ENCODE data around the gene WDR20. TPM values are rescaled to one million over a fixed set of nuclear protein-coding genes. Genes with fewer than 3 reads are reported as not detected.

WDR20 gene
- total RNA-seq, 2 experiments from 2014 or later: 13.3 to 31.0 TPM

DNA sequence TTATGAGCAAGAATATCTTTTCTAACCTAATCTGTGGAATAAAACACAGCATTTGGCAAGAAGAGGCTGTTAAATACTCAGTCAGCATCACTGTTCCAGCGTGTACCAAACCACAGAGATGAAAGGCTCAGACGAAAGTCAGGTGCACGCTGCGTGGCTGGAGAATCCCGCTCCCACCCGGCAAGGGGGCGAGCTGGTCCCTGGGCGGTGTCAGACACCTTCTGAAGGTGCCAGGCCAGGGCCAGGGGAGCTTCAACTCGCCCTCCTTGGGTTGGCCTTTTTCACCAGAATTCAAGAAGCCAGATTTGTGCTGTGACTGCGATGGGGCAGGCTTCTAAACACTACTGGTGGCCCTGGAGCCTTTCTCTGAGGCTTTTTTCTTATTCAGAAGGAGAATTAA, 73.1 kb downstream of the WDR20 start:
- POLR2A ChIA-PET: no interaction called here
- H3K4me1 ChIP-seq (ENCODE audit: insufficient read depth, low read length, poor library complexity, severe bottlenecking): no peaks in the 10 kb centered on the region
- TF ChIP-seq EZH2phosphoT487 (IDR thresholded peaks at IDR 0.05; ENCODE audit: borderline replicate concordance, low read depth, low read length): no peak
- TF ChIP-seq, protein P1, sequence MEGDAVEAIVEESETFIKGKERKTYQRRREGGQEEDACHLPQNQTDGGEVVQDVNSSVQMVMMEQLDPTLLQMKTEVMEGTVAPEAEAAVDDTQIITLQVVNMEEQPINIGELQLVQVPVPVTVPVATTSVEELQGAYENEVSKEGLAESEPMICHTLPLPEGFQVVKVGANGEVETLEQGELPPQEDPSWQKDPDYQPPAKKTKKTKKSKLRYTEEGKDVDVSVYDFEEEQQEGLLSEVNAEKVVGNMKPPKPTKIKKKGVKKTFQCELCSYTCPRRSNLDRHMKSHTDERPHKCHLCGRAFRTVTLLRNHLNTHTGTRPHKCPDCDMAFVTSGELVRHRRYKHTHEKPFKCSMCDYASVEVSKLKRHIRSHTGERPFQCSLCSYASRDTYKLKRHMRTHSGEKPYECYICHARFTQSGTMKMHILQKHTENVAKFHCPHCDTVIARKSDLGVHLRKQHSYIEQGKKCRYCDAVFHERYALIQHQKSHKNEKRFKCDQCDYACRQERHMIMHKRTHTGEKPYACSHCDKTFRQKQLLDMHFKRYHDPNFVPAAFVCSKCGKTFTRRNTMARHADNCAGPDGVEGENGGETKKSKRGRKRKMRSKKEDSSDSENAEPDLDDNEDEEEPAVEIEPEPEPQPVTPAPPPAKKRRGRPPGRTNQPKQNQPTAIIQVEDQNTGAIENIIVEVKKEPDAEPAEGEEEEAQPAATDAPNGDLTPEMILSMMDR (conservative IDR thresholded peaks at IDR 0.05; ENCODE audit: low read length): no peak
- no peak overlapping the region for H3K4me3 ChIP-seq (ENCODE audit: low read depth, low read length, poor library complexity, severe bottlenecking)
- no TSS peak for BruUV-seq (replicated peaks)
- H3K36me3 ChIP-seq (ENCODE audit: insufficient read depth, low read length): peaks cover 22% of the 10 kb centered on the region; the same call in 1 of the 2 replicates
- H4K20me1 ChIP-seq (ENCODE audit: insufficient read depth, low read length): no peaks in the 10 kb centered on the region
- H3K4me2 ChIP-seq (ENCODE audit: low read length): no peak overlapping the region
- H3K9me2 ChIP-seq (ENCODE audit: insufficient read depth, low read length): no peaks in the 10 kb centered on the region
- H2AFZ ChIP-seq (ENCODE audit: low read length): no peak overlapping the region
- no peaks in the 10 kb centered on the region for H3K79me2 ChIP-seq (ENCODE audit: insufficient read depth, low read depth, low read length)
- no peaks in the 10 kb centered on the region for H3K9me3 ChIP-seq (ENCODE audit: low read length)
- DNase-seq (ENCODE audit: low spot score): no peak
- CTCF ChIA-PET (ENCODE audit: unreplicated experiment): interaction anchor here (0.5 kb wide), 1 partner anchor 653 kb away, joined by 3 read pairs; no protein-coding TSS in a partner anchor
- intact Hi-C loops (cut with micrococcal nuclease; ENCODE audit: unreplicated experiment): no loop called here
- H3K27ac ChIP-seq (ENCODE audit: low read depth, low read length, poor library complexity, severe bottlenecking): no peak overlapping the region

DNA sequence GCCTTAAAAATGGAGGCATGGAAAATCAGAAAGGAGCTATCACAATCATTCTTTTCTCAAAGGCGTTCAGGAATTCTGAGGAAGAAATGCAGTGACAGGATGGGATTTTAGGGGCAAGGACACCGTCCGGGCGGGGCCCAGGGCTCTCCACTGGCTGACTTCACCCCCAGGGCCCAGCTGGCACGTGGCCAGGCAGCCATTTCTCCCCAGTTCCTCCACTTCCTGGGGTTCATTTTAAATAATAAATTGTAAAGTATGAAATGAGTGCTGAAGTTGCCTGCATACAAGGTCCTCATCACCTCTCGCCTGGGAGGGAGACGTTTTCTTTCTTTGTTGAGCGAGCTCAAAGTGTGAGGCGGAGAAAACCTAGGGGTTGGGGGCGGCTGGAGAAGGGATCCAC, 73.8 kb downstream of the WDR20 start:
- no peak overlapping the region for H3K4me3 ChIP-seq (ENCODE audit: low read depth, low read length, poor library complexity, severe bottlenecking)
- CTCF ChIA-PET (ENCODE audit: unreplicated experiment): no interaction called here
- H3K36me3 ChIP-seq (ENCODE audit: insufficient read depth, low read length): peaks cover 17% of the 10 kb centered on the region; the same call in 1 of the 2 replicates

DNA sequence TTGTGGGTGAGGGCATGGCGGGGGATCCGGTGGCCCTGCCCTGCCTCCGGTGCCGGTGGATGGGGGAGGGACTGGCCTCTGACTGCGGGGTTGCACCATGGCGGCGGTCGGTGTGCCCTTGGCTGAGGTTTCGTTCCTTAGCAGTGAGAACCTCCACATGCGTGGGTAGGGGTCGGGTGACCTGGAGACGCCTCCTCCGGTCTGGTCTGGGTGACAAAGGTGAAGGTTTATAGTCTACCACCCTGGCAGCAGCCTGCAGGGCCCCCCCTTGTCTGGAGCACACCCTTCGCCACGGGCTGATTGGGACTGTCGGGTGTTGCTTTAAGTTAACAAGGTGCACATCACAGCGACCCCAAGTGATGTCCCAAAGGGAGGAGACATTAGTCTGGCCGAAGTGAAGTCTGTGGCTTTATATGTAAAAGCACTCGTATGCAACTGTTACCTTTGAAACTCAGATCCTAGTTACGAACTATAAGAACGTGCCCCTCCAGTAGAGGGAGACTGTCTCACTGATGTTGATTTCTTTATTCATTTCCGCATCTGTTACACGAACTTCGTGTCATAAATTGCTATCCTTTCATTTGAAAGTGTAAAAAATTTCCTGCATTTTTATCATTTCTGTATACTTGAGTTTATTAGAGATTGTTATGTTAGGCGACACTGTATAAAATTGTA, 74.4 kb downstream of the WDR20 start:
- CTCF ChIA-PET (ENCODE audit: unreplicated experiment): no interaction called here
- no peaks in the 10 kb centered on the region for H3K9me3 ChIP-seq (ENCODE audit: low read length)
- TF ChIP-seq, protein P1 (conservative IDR thresholded peaks at IDR 0.05; ENCODE audit: low read length): peak; percentile 71
- no peak for TF ChIP-seq EZH2phosphoT487 (IDR thresholded peaks at IDR 0.05; ENCODE audit: borderline replicate concordance, low read depth, low read length)
- H3K27ac ChIP-seq (ENCODE audit: low read depth, low read length, poor library complexity, severe bottlenecking): no peak overlapping the region
- H3K79me2 ChIP-seq (ENCODE audit: insufficient read depth, low read depth, low read length): no peaks in the 10 kb centered on the region
- H4K20me1 ChIP-seq (ENCODE audit: insufficient read depth, low read length): no peaks in the 10 kb centered on the region
- peaks cover 11% of the 10 kb centered on the region; the same call in 1 of the 2 replicates for H3K36me3 ChIP-seq (ENCODE audit: insufficient read depth, low read length)
- no peak overlapping the region for H3K4me3 ChIP-seq (ENCODE audit: low read depth, low read length, poor library complexity, severe bottlenecking)
- no TSS peak for BruUV-seq (replicated peaks)
- intact Hi-C loops (cut with micrococcal nuclease; ENCODE audit: unreplicated experiment): no loop called here
- POLR2A ChIA-PET: no interaction called here
- no peaks in the 10 kb centered on the region for H3K9me2 ChIP-seq (ENCODE audit: insufficient read depth, low read length)
- no peak overlapping the region for H3K4me2 ChIP-seq (ENCODE audit: low read length)
- H3K4me1 ChIP-seq (ENCODE audit: insufficient read depth, low read length, poor library complexity, severe bottlenecking): peaks cover under 1% of the 10 kb centered on the region
- peak; percentile 18 for DNase-seq (ENCODE audit: low spot score)
- H2AFZ ChIP-seq (ENCODE audit: low read length): no peak overlapping the region

More for the DNA sequence above, 73.8 kb downstream of the WDR20 start:
- no peaks in the 10 kb centered on the region for H3K9me3 ChIP-seq (ENCODE audit: low read length)
- POLR2A ChIA-PET: no interaction called here
- no peaks in the 10 kb centered on the region for H3K9me2 ChIP-seq (ENCODE audit: insufficient read depth, low read length)
- no peaks in the 10 kb centered on the region for H3K4me1 ChIP-seq (ENCODE audit: insufficient read depth, low read length, poor library complexity, severe bottlenecking)
- no peak for TF ChIP-seq EZH2phosphoT487 (IDR thresholded peaks at IDR 0.05; ENCODE audit: borderline replicate concordance, low read depth, low read length)
- TF ChIP-seq, protein P1 (conservative IDR thresholded peaks at IDR 0.05; ENCODE audit: low read length): no peak
- H2AFZ ChIP-seq (ENCODE audit: low read length): no peak overlapping the region
- no peak overlapping the region for H3K4me2 ChIP-seq (ENCODE audit: low read length)
- H3K79me2 ChIP-seq (ENCODE audit: insufficient read depth, low read depth, low read length): no peaks in the 10 kb centered on the region
- BruUV-seq (replicated peaks): no TSS peak
- H3K27ac ChIP-seq (ENCODE audit: low read depth, low read length, poor library complexity, severe bottlenecking): no peak overlapping the region
- DNase-seq (ENCODE audit: low spot score): no peak
- H4K20me1 ChIP-seq (ENCODE audit: insufficient read depth, low read length): no peaks in the 10 kb centered on the region
- intact Hi-C loops (cut with micrococcal nuclease; ENCODE audit: unreplicated experiment): no loop called here
